HG02840 (cell line): Measurements from ENCODE around the gene TMEM63A.

Experiments used
- ATAC-seq: cut with Tn5 transposase; IDR thresholded peaks from one replicate; pipeline ENCODE4 v1.9.1; 2021; ENCODE audit warnings: mild to moderate bottlenecking, moderate library complexity, moderate number of reproducible peaks; ENCODE audit not compliant: unreplicated experiment, low FRiP score

TMEM63A gene

GRCh38 chr1:225887030-225887314 is 4.8 kb upstream of the TMEM63A start:
- ATAC-seq: no peak

GRCh38 chr1:225886159-225887029 is 4.2 kb upstream of the TMEM63A start:
- no peak for ATAC-seq

DNA sequence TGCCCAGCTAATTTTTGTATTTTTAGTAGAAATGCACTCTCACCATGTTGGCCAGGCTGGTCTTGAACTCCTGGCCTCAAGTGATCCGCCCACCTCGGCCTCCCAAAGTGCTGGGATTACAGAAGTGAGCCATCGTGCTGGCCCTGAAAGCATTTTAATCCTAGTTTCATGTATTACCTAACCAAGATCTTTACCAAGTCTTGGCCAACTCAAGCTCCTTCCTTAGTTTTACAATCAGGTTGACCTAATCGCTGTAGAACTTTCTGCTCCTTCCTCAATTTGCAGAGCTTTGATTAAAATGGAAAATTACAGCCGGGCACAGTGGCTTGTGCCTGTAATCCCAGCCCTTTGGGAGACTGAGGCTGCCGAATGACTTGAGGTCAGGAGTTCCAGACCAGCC is 3.2 kb upstream of the TMEM63A start:
- ATAC-seq: no peak

DNA sequence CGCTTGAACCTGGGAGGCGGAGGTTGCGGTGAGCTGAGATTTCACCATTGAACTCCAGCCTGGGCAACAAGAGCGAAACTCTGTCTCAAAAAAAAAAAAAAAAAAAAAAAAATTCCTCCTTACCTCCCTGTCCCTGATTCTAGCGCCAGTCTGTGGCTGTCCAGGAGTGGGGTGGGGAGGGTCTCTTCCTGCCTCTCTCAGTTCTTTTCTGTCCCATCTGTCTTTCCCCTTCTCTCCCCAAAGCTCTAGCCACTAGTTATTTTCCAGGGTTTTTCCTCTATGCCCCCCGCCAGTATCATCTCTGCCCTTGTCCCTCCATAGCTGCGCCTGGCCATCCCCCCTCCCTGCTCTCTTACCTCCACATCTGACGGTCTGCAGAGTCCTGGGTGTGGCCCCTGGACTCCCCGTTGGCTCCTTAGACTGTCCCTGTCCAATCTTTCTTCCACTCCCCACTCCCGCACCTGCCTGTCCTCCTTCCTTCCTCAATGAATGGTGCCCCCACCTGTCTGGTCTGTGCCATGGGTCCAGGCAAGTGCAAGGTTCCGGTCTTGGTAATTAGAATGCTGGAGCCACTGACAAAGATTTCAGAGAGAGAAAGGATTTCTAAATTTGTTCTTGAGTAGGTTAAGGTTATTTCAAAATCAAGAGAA is 1.6 kb upstream of the TMEM63A start:
- no peak for ATAC-seq

- ATAC-seq: peak; percentile 32
Observed at GRCh38 chr1:225882694-225883615, 775 bp upstream of the TMEM63A start.

DNA sequence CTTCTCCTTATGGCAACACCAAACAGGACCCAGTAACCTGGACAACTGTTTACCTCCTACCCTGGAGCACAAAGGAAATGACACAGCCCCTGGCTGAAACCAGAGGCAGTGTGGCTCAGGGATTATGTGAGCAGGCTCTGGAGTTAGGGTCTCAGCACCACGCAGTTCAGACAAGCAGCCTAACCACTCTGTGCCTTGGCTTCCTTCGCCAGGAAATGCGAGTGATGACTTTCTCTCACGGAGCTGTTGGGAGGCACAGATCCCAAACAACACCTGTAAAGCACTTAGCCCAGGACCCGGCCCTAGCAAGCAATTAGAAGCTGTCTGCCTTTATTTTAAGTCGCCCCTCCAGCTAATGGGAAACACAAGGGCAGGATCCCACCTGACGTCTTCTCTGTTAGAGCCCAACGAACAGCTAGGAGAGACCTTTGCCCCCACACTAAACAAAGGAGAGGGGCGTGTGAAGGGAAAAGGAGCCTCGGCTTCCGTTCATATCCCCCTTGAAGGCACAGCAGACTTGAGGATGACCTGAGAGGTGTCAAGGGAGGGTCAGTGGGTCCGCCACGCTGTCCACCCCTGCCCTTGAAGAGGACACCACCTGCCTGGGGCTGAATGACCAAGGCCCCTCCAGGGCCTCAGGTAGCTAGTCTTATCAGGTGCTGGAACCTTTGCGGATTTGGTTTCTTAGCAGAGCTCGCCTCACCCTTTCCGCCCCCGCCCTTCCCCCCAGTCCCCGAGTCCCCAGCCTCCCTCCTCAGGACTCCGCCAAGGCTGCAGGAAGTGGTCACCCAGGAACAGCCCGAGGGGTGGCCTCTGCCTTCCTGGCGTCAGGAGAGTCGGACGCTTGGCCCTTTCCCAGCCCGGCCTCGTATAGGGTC is 860 bp downstream of the TMEM63A start:
- peak; percentile 16 for ATAC-seq

DNA sequence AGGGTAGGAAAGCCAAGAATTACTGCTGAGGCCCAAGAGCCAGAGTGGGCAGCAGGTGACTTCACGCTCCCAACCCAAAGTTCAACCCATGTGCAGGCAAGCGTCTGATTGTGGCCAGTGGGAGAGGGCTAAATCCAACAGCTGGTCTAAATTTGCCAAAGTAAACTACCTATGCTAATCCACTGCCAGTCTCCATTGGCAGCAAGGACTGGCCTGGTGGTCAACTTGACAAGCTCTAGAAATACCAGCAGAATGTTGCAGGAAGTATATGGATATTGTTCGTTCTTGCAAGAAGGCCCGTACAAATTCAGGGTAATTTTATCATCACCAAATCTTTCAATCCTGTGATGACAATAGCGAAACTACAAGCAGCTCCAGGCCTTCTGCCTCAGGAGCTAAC is 1.5 kb downstream of the TMEM63A start:
- no peak for ATAC-seq

DNA sequence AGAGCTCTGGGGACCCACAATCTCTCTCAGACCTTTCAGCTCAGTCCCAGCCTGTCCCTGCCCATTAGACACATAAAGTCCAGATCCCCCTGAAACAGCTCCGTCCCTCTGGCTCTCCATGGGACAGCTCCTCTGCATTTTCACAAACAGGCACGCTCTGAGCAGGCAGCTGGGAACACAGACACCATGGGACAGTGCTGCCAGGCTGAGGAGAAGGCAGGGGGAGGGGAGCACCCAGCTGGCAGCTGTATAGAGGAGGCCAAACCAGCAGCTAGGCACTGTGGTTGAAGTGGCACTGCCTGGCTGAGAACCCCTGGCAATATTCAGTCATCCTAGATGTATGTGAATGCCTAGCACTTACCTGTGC is 2.0 kb downstream of the TMEM63A start:
- ATAC-seq: no peak

- ATAC-seq: no peak
Observed at GRCh38 chr1:225879521-225880221, 2.5 kb downstream of the TMEM63A start.

GRCh38 chr1:225878282-225878681 is 3.9 kb downstream of the TMEM63A start:
- no peak for ATAC-seq

DNA sequence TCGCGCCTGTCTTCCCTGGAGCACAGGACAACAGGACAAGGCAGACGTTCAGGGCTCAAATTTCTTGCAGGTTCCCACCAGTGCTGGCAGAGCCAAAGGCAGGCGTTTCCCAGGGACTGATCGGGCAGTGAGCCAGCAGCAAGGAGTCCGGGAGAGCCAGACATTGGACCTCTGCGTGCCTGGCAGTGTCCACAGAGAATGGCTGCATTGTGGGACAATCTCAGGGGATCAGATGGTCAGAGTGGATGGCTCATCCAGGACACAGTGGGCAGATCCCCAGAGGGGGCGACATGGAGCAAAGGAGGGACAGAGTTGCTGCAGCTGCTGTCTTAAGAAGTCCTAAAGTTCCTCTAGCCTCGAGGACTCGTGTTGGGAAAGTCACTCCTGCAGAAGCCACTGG is 4.6 kb downstream of the TMEM63A start:
- no peak for ATAC-seq

GRCh38 chr1:225876900-225877510 is 5.2 kb downstream of the TMEM63A start:
- no peak for ATAC-seq

- no peak for ATAC-seq
Observed at GRCh38 chr1:225875044-225875815, 7.0 kb downstream of the TMEM63A start.

DNA sequence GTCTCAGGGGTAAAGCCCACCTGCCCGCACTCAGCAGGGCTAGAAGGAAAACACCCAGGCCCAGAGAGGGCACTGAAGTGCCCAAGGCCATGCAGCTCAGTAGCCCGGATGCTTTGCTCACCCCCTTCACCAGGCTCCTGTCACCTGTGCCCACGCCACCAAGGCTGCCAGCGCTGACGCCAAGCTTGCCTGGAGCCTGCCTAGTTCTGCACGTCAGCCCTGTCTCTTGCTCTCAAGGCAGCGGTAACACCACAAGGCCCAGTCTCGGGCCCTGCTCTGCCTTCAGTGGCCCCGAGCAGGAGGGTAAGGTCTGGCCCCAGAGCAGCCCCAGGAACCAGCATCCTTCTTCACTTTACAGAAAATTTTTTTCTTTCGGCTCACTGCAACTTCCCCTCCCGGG is 7.7 kb downstream of the TMEM63A start:
- ATAC-seq: no peak

DNA sequence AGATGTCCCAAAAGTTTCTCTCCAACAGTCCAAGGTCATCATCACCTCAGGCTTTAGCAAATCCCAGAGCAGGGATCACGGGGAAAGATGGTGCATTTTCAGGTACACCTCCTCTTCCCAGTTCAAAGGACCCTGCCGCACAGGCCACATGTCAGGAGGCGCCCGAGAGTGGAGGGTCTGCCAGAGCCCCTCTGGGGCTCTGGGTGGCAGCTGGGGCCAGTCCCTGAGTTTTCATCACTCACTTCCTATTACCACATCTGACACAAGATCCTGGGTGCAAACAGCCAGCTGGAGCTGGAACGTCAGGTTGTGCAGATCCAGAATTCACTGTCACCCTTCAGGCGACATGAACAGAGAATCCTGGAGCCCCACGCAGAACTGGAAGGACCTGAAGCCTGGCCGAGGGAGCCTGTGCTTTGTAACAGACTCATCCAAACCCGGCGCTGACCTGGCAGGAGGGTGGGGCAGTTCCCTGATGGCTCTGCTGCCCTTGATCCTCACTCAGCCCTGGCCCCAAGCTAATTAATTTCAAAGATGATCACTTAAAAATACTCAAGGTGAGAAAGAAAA is 8.8 kb downstream of the TMEM63A start:
- ATAC-seq: no peak

- ATAC-seq: no peak
Observed at GRCh38 chr1:225872075-225872430, 10.1 kb downstream of the TMEM63A start.

DNA sequence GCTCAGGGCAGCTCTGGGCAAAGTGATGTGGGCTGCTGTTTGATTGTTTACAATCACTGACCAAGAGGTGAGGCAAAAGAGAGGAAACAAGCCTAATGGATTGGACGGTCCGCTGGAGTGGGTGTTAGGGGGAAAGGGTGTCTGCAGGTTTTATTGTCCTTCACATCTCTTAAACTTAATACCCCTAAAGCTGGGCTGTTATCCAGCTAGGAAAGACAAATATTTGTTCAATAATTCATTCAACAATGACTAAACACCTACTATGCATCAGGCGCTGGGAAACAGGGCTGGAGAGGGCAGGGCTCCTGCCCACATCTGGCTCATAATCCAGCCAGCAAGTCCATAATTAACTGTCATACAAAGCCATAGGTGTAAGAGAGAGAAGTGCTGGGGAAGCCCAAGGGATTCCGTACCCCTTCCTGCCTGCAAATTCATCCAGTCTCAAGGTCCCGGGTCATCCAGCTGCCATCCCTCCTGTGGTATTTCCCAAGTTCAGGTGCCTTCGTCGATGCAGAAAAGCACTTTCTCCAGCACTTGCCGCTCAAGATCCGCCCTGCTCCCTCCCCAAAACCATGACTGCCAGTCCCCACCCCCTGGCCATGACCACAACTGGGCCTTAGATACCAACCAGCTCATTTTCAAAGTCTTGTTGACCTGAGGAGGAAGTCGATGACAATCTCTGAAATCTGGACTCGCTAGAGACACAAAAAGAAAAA is 10.7 kb downstream of the TMEM63A start:
- no peak for ATAC-seq

DNA sequence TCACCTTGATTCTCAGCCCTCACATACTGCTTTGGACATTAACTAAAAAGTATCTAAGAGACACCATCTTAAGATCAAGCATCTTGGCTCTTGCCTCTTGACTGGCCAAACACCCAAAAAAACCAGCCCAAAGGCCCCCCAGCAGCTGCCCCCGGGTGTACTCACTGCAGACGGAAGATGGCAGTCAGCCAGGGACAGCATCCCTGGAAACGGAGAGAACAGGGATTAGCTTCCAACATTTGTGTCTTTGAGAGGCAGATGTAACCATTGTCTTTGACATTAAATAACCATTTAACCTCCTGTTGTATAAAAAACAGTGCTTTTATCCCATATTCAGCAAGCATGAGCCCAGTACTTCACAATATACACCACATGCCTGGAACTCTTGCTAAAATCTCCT is 11.3 kb downstream of the TMEM63A start:
- ATAC-seq: no peak
